ENCODE data around the gene HSPA12A. TPM values are rescaled to one million over a fixed set of nuclear protein-coding genes. Genes with fewer than 3 reads are reported as not detected.

Gene HSPA12A
- total and polyA plus RNA-seq, 9 of the 15 experiments (the other 6 are each of a cell fraction or from before 2014, with no cell fraction given): 0.01 to 0.18 (median 0.04) TPM; not detected in 4

DNA sequence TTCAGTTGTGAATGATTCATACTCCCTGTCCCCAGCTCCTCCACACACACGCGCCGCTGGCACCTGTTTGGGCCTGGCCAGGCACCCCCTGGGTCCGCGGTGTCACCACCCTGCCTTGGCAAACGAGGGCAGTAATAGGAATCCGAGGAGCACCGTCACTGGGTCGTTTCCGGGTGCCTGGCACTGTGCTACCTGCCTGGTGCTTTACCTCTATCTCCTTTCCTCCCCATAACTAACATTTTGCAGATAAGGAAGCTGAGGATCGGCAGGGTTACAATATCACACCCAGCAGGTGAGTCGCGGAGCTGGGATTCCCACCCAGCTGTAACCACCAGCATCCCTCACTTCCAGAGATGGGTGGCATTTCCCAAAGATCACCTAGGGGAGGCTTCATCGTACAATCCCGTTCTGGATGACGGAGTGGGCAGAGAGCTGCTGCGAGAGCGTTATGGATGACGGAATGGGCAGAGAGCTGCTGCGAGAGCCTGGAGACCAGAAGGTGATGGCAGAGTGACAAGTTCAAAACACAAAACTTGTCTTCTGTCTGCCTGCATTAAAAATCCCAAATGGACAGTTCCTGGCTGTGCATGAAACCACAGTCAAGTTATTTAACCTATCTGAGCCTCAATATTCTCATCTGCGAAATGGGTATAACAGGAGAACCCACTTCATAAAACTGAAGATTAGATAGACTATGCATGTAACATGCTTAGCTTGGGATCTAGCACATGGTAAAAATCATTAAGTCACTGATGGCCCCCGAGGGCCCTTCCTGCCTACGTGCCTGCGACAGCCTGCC is 1.1 kb upstream of the HSPA12A start:
- 0 out of 4 replicates have a peak overlapping the region, but pooled peaks of 1 of the 2 experiments have one; percentile 85 for H3K9ac ChIP-seq (ENCODE audit: insufficient read depth in 1 of 2, low read depth in 2 of 2, low read length in 2 of 2)
- DNase-seq (ENCODE audit: extremely low read depth in 1 of 4, low spot score in 3 of 4) (no peak), ATAC-seq (no peak), FAIRE-seq (no peak)
- TF ChIP-seq ADNP (tag; IDR thresholded peaks at IDR 0.05) (0 out of 2 replicates have a peak, but pooled peaks have one; percentile 32), HDAC2 (IDR thresholded peaks at IDR 0.05) (no peak), RBM25 (IDR thresholded peaks at IDR 0.05; ENCODE audit: low read depth, low read length, severe bottlenecking) (peak; percentile 74), BCOR (IDR thresholded peaks at IDR 0.05) (peak; percentile 37; the same call in 1 of the 2 replicates)
- H3K9me3 ChIP-seq (replicated peaks; ENCODE audit: control insufficient read depth, insufficient read depth, low read depth, low read length): no peaks in the 10 kb centered on the region
- ChIA-PET CTCF (ENCODE audit: low intra/inter-chr PET ratio) (no interaction called here), POLR2A (interaction anchor here (0.9 to 1.3 kb wide), 3 partner anchors 9 to 27 kb away, joined by 3 to 4 read pairs (median 3); no protein-coding TSS in a partner anchor)
- H3K79me2 ChIP-seq (ENCODE audit: control insufficient read depth, insufficient read depth, low read length): no peaks in the 10 kb centered on the region
- in situ Hi-C loops (cut with MboI) (no loop called here), intact Hi-C loops (cut with micrococcal nuclease) (no loop called here)
- no peak overlapping the region for H3K4me3 ChIP-seq
- H2AFZ ChIP-seq (ENCODE audit: low read depth, low read length): peak overlapping the region; percentile 59; the same call in 1 of the 2 replicates
- H3K27me3 ChIP-seq (ENCODE audit: control insufficient read depth in 2 of 2, insufficient read depth in 2 of 2, low read length in 2 of 2): peaks cover 0 to 24% of the 10 kb centered on the region in 2 experiments; a peak in 2 of 5 replicates
- H3K9me1 ChIP-seq (ENCODE audit: control insufficient read depth, insufficient read depth, low read length): no peaks in the 10 kb centered on the region
- BruUV-seq (replicated peaks): no TSS peak
- no peak overlapping the region for H3K27ac ChIP-seq (ENCODE audit: extremely low read depth, low read depth, low read length)
- WGBS (ENCODE audit: insufficient coverage, low coverage, missing lambda C conversion rate): 33% methylated on average over 18 of the region's 24 CpGs
- H3K4me2 ChIP-seq (ENCODE audit: insufficient read depth, low read length): no peak overlapping the region; the same call in 1 of the 2 replicates
- H3K36me3 ChIP-seq (ENCODE audit: control insufficient read depth, insufficient read depth, low read length): no peaks in the 10 kb centered on the region
- H4K20me1 ChIP-seq (replicated peaks; ENCODE audit: control insufficient read depth, insufficient read depth, low read length): no peaks in the 10 kb centered on the region
- peaks cover 0 to 18% of the 10 kb centered on the region in 2 experiments; a peak in 2 of 5 replicates for H3K4me1 ChIP-seq (replicated peaks in 1 of 2; ENCODE audit: control insufficient read depth in 2 of 2, insufficient read depth in 2 of 2, low read length in 2 of 2)

Measured in K562 (cell line).